Inferior parietal cortex (tissue), 1 donor: ENCODE data around the gene RBM22.
"Not testable (repeated sequence)": the region's sequence is repeated elsewhere in the genome, so short reads cannot be mapped to it uniquely, and the experiment has no call there.

ENCODE experiments used
- DNase-seq: peaks from one replicate; pipeline ENCODE4 v3.0.0-alpha.2; 2016; ENCODE audit errors: extremely low spot score

Gene RBM22

GRCh38 chr5:150700594-150701377 lies at the start of gene RBM22:
Gene RBM22 (minus strand): TSS chr5:150701062. CDS start chr5:150700985, 77 bp downstream.
- DNase-seq: peak; percentile 96

- DNase-seq: no peak
Observed at GRCh38 chr5:150750469-150750868, 49.6 kb upstream of the RBM22 start.

GRCh38 chr5:150743142-150743488 lies 42.3 kb upstream of the RBM22 start:
- DNase-seq: not testable (repeated sequence)

GRCh38 chr5:150742455-150743141 lies 41.7 kb upstream of the RBM22 start:
- DNase-seq: not testable (repeated sequence)

- DNase-seq: no peak
Observed at GRCh38 chr5:150740992-150741391, 40.1 kb upstream of the RBM22 start.

- DNase-seq: no peak
Observed at GRCh38 chr5:150738862-150739261, 38.0 kb upstream of the RBM22 start.

GRCh38 chr5:150734579-150735384 lies 33.9 kb upstream of the RBM22 start:
- DNase-seq: peak; percentile 18

GRCh38 chr5:150731669-150732242 lies 30.9 kb upstream of the RBM22 start:
- DNase-seq: no peak

- no peak for DNase-seq
Observed at GRCh38 chr5:150729859-150730258, 29.0 kb upstream of the RBM22 start.

GRCh38 chr5:150723845-150724244 lies 23.0 kb upstream of the RBM22 start:
- no peak for DNase-seq

- no peak for DNase-seq
Observed at GRCh38 chr5:150710165-150710564, 9.3 kb upstream of the RBM22 start.

- DNase-seq: no peak
Observed at GRCh38 chr5:150706776-150707390, 6.0 kb upstream of the RBM22 start.

- no peak for DNase-seq
Observed at GRCh38 chr5:150703762-150704161, 2.9 kb upstream of the RBM22 start.

- no peak for DNase-seq
Observed at GRCh38 chr5:150700246-150700593, 642 bp downstream of the RBM22 start.

GRCh38 chr5:150694612-150695011 lies 6.2 kb downstream of the RBM22 start:
- DNase-seq: no peak

- no peak for DNase-seq
Observed at GRCh38 chr5:150692276-150692675, 8.6 kb downstream of the RBM22 start.

- no peak for DNase-seq
Observed at GRCh38 chr5:150690760-150691159, 10.1 kb downstream of the RBM22 start.

GRCh38 chr5:150689120-150689519 lies 11.7 kb downstream of the RBM22 start:
- DNase-seq: no peak

GRCh38 chr5:150676578-150676977 lies 24.3 kb downstream of the RBM22 start:
- no peak for DNase-seq

GRCh38 chr5:150675069-150675468 lies 25.8 kb downstream of the RBM22 start:
- DNase-seq: no peak

GRCh38 chr5:150674341-150674821 lies 26.5 kb downstream of the RBM22 start:
- DNase-seq: no peak

GRCh38 chr5:150672884-150673275 lies 28.0 kb downstream of the RBM22 start:
- DNase-seq: no peak
